CD4-positive, CD25-positive, alpha-beta regulatory T cell (primary cell): ENCODE results near the gene MRPS27. TPM values are rescaled to one million over a fixed set of nuclear protein-coding genes. Genes with fewer than 3 reads are reported as not detected.
A peak's percentile ranks its signal among the peaks of the same experiment; 100 is the strongest.

ENCODE experiments used
- ATAC-seq, 2 donors: fragments of 150-1000 bp; cut with Tn5 transposase; one replicate each; pipeline ENCODE4 v1.10.0; 2021; ENCODE audit warnings: low read depth in 2 of 2, moderate number of reproducible peaks in 2 of 2, moderate library complexity in 1 of 2
- DNase-seq, 3 donors: peaks; one replicate each; pipeline versions ENCODE4 v3.0.0 to v3.0.0-alpha.2; 2012 to 2022; ENCODE audit warnings: mixed read lengths in 1 of 3
- H3K27ac ChIP-seq: one replicate; pipeline ENCODE4 v1.7.0; 2013; ENCODE audit warnings: mild to moderate bottlenecking, low read length; ENCODE audit not compliant: insufficient read depth, poor library complexity, severe bottlenecking
- H3K27me3 ChIP-seq: one replicate; pipeline ENCODE4 v1.7.0; 2013; ENCODE audit warnings: low read length; ENCODE audit not compliant: control insufficient read depth, insufficient read depth
- H3K36me3 ChIP-seq: one replicate; pipeline ENCODE4 v1.7.0; 2013; ENCODE audit warnings: mild to moderate bottlenecking, low read length, moderate library complexity; ENCODE audit not compliant: control insufficient read depth, insufficient read depth
- H3K4me1 ChIP-seq: 2 replicates; pipeline ENCODE4 v1.7.0; 2013; ENCODE audit warnings: mild to moderate bottlenecking, low read length; ENCODE audit not compliant: insufficient read depth, control insufficient read depth, poor library complexity, severe bottlenecking
- H3K4me3 ChIP-seq: one replicate; pipeline ENCODE4 v1.7.0; 2013; ENCODE audit warnings: low read depth, mild to moderate bottlenecking, low read length, moderate library complexity
- H3K9me3 ChIP-seq, 2 experiments: 1 replicate in 1 of 2; 2 replicates in 1 of 2; pipeline ENCODE4 v1.7.0; 2013; ENCODE audit warnings: low read length in 2 of 2, mild to moderate bottlenecking in 1 of 2, moderate library complexity in 1 of 2; ENCODE audit not compliant: control insufficient read depth in 2 of 2
- H3K27ac Mint-ChIP-seq, 3 donors: one replicate each; pipeline ENCODE4 v1.8.0; 2020 to 2022; ENCODE audit warnings: mild to moderate bottlenecking in 3 of 3, mixed read lengths in 3 of 3, moderate library complexity in 2 of 3
- H3K27me3 Mint-ChIP-seq: one replicate; pipeline ENCODE4 v1.8.0; 2022; ENCODE audit warnings: mild to moderate bottlenecking, mixed read lengths
- H3K36me3 Mint-ChIP-seq: one replicate; pipeline ENCODE4 v1.8.0; 2020; ENCODE audit warnings: mixed read lengths
- H3K4me1 Mint-ChIP-seq, 4 donors: one replicate each; pipeline ENCODE4 v1.8.0; 2020 to 2022; ENCODE audit warnings: mixed read lengths in 4 of 4, mild to moderate bottlenecking in 1 of 4
- H3K4me3 Mint-ChIP-seq, 4 donors: one replicate each; pipeline ENCODE4 v1.8.0; 2020 to 2022; ENCODE audit warnings: mild to moderate bottlenecking in 4 of 4, mixed read lengths in 4 of 4, moderate library complexity in 3 of 4
- H3K9me3 Mint-ChIP-seq, 7 donors: one replicate each; pipeline ENCODE4 v1.8.0; 2020 to 2022; ENCODE audit warnings: mixed read lengths in 7 of 7, mild to moderate bottlenecking in 3 of 7, moderate library complexity in 2 of 7
- polyA plus RNA-seq, 4 donors: library from polyadenylated mRNA; unstranded; fragments of 300-500 nt; fragmentation: Illumina TruSeq; gene quantifications; one replicate each; pipeline ENCODE4 v1.2.3, GENCODE V29; 2021
- total RNA-seq: library from RNA; stranded (reverse); gene quantifications from one replicate; pipeline ENCODE4 v1.2.3, GENCODE V29; 2022

Gene MRPS27
- total and polyA plus RNA-seq, 5 donors from 2014 or later, result 36.2 to 53.1 (median 42.5) TPM

GRCh38 chr5:72244862-72245371, 75.1 kb downstream of the MRPS27 start:
- H3K27ac Mint-ChIP-seq, result no peak overlapping the region
- ATAC-seq, result no peak

DNA sequence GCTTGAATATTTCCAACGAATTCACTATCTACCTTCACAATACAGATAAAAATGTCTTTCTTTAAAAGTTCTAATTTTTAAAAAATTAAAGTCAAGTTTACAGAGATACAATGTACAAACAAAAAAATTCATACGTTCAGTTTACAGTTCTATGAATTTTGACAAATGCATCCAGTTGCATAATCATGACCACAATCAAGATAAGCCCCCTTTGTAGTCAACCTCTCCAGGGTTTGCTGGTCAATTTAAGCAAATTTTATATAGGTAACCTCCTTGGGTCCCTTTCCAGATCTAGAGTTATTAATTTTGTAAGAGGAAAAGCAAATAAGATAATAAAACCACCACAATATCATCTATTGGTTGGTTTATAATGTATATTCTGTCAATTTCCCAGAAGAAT, 76.3 kb downstream of the MRPS27 start:
- H3K27me3 Mint-ChIP-seq, result no peaks in the 10 kb centered on the region

More at GRCh38 chr5:72244862-72245371, 75.1 kb downstream of the MRPS27 start:
- H3K4me1 ChIP-seq, result no peaks in the 10 kb centered on the region
- Mint-ChIP-seq H3K4me3 (no peak overlapping the region), H3K36me3 (peaks cover 4% of the 10 kb centered on the region), H3K27me3 (no peaks in the 10 kb centered on the region), H3K9me3 (no peaks in the 10 kb centered on the region), H3K4me1 (peaks cover 6 to 25% (median 16%) of the 10 kb centered on the region in 4 donors)
- H3K36me3 ChIP-seq, result no peaks in the 10 kb centered on the region
- no peaks in the 10 kb centered on the region for H3K27me3 ChIP-seq
- peak in 1 of 3 donors; percentile 19 for DNase-seq
- no peak overlapping the region for H3K4me3 ChIP-seq
- no peak overlapping the region for H3K27ac ChIP-seq
- H3K9me3 ChIP-seq, result no peaks in the 10 kb centered on the region

GRCh38 chr5:72242796-72243475, 77.1 kb downstream of the MRPS27 start:
- H3K36me3 Mint-ChIP-seq, result peaks cover 8% of the 10 kb centered on the region
- no peaks in the 10 kb centered on the region for H3K9me3 Mint-ChIP-seq
- no peaks in the 10 kb centered on the region for H3K9me3 ChIP-seq
- peaks cover 12 to 25% (median 16%) of the 10 kb centered on the region in 4 donors for H3K4me1 Mint-ChIP-seq
- no peaks in the 10 kb centered on the region for H3K27me3 Mint-ChIP-seq
- ATAC-seq (no peak), DNase-seq (no peak)
- H3K4me3 ChIP-seq, result no peak overlapping the region
- H3K27ac Mint-ChIP-seq, result peak overlapping the region in 1 of 3 donors; percentile 77
- H3K4me1 ChIP-seq, result no peaks in the 10 kb centered on the region
- H3K36me3 ChIP-seq, result peaks cover 5% of the 10 kb centered on the region
- H3K27me3 ChIP-seq, result no peaks in the 10 kb centered on the region
- H3K4me3 Mint-ChIP-seq, result no peak overlapping the region
- no peak overlapping the region for H3K27ac ChIP-seq

More for the DNA sequence above, 76.3 kb downstream of the MRPS27 start:
- no peaks in the 10 kb centered on the region for H3K9me3 Mint-ChIP-seq
- Histone ChIP-seq H3K27me3 (no peaks in the 10 kb centered on the region), H3K4me3 (no peak overlapping the region), H3K27ac (no peak overlapping the region), H3K36me3 (peaks cover 2% of the 10 kb centered on the region), H3K4me1 (no peaks in the 10 kb centered on the region), H3K9me3 (no peaks in the 10 kb centered on the region)
- H3K4me1 Mint-ChIP-seq, result peaks cover 12 to 25% (median 16%) of the 10 kb centered on the region in 4 donors
- DNase-seq (no peak), ATAC-seq (no peak)
- H3K27ac Mint-ChIP-seq, result no peak overlapping the region
- no peak overlapping the region for H3K4me3 Mint-ChIP-seq
- peaks cover 4% of the 10 kb centered on the region for H3K36me3 Mint-ChIP-seq

- H3K4me3 Mint-ChIP-seq, result no peak overlapping the region
- Histone ChIP-seq H3K4me3 (no peak overlapping the region), H3K36me3 (peaks cover 19% of the 10 kb centered on the region), H3K27ac (no peak overlapping the region), H3K27me3 (no peaks in the 10 kb centered on the region), H3K9me3 (no peaks in the 10 kb centered on the region), H3K4me1 (no peaks in the 10 kb centered on the region)
- ATAC-seq (no peak), DNase-seq (no peak)
- peaks cover 10 to 25% (median 17%) of the 10 kb centered on the region in 4 donors for H3K4me1 Mint-ChIP-seq
- H3K27me3 Mint-ChIP-seq, result no peaks in the 10 kb centered on the region
- H3K36me3 Mint-ChIP-seq, result peaks cover 16% of the 10 kb centered on the region
- peak overlapping the region in 1 of 3 donors; percentile 51 for H3K27ac Mint-ChIP-seq
- no peaks in the 10 kb centered on the region for H3K9me3 Mint-ChIP-seq
Measured at GRCh38 chr5:72241346-72242003, 78.6 kb downstream of the MRPS27 start.

GRCh38 chr5:72238712-72239445, 81.2 kb downstream of the MRPS27 start:
- Mint-ChIP-seq H3K27ac (no peak overlapping the region), H3K27me3 (no peaks in the 10 kb centered on the region), H3K9me3 (no peaks in the 10 kb centered on the region), H3K4me1 (peaks cover 19 to 34% (median 29%) of the 10 kb centered on the region in 4 donors), H3K36me3 (peaks cover 18% of the 10 kb centered on the region), H3K4me3 (no peak overlapping the region)
- ATAC-seq, result no peak
- H3K27ac ChIP-seq, result no peak overlapping the region
- peaks cover 19% of the 10 kb centered on the region for H3K36me3 ChIP-seq
- no peak overlapping the region for H3K4me3 ChIP-seq
- no peaks in the 10 kb centered on the region for H3K4me1 ChIP-seq
- H3K27me3 ChIP-seq, result no peaks in the 10 kb centered on the region
- no peak for DNase-seq
- H3K9me3 ChIP-seq, result no peaks in the 10 kb centered on the region

- H3K27ac Mint-ChIP-seq, result no peak overlapping the region
- Histone ChIP-seq H3K4me3 (no peak overlapping the region), H3K9me3 (no peaks in the 10 kb centered on the region), H3K27me3 (no peaks in the 10 kb centered on the region), H3K4me1 (peaks cover 7% of the 10 kb centered on the region), H3K27ac (no peak overlapping the region), H3K36me3 (peaks cover 19% of the 10 kb centered on the region)
- H3K4me1 Mint-ChIP-seq, result peaks cover 22 to 38% (median 32%) of the 10 kb centered on the region in 4 donors
- no peaks in the 10 kb centered on the region for H3K27me3 Mint-ChIP-seq
- DNase-seq, result no peak
- H3K9me3 Mint-ChIP-seq, result no peaks in the 10 kb centered on the region
- H3K4me3 Mint-ChIP-seq, result no peak overlapping the region
- H3K36me3 Mint-ChIP-seq, result peaks cover 18% of the 10 kb centered on the region
- no peak for ATAC-seq
Measured at GRCh38 chr5:72237879-72238278, 82.2 kb downstream of the MRPS27 start.

DNA sequence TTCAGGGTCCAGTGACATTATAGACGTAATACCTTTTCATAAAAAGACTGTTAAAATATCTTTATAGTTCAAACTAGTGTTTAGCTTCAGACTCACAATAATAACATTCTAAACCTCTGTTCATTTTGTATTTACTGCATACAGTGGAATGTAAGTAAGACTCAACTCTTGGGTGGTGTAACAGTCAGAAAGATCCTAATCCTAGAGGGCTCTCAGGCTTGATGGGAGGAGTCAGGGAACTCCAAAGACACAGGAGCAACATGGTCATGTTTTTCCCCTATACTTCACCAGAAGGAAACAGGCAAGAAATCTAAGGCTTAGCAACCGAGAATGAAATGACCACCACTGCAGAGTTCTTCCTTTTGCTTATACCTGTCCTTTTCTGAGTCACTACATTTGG, 82.6 kb downstream of the MRPS27 start:
- peaks cover 26 to 43% (median 36%) of the 10 kb centered on the region in 4 donors for H3K4me1 Mint-ChIP-seq
- Histone ChIP-seq H3K4me3 (no peak overlapping the region), H3K27me3 (no peaks in the 10 kb centered on the region), H3K9me3 (no peaks in the 10 kb centered on the region), H3K27ac (no peak overlapping the region), H3K36me3 (peaks cover 19% of the 10 kb centered on the region), H3K4me1 (peaks cover 11% of the 10 kb centered on the region)
- no peak overlapping the region for H3K4me3 Mint-ChIP-seq
- H3K9me3 Mint-ChIP-seq, result no peaks in the 10 kb centered on the region
- no peaks in the 10 kb centered on the region for H3K27me3 Mint-ChIP-seq
- ATAC-seq, result no peak
- peaks cover 18% of the 10 kb centered on the region for H3K36me3 Mint-ChIP-seq
- no peak for DNase-seq
- peak overlapping the region in 1 of 3 donors; percentile 10 for H3K27ac Mint-ChIP-seq
